Skin of body (tissue), 3 donors: ENCODE data around the gene POLL. TPM values are rescaled to one million over a fixed set of nuclear protein-coding genes. Genes with fewer than 3 reads are reported as not detected.

Source experiments
- DNase-seq: peaks from one replicate; lab custom pipeline; 2025; lab: John Stamatoyannopoulos, UW
- small RNA-seq: library from RNA; depleted of rRNA; stranded (forward); fragments of <200 nt; gene quantifications from one replicate; pipeline ENCODE3, GENCODE V24; 2014; ENCODE audit warnings: low replicate concordance
- total RNA-seq: library from RNA; depleted of rRNA; stranded (reverse); fragments of >200 nt; gene quantifications from one replicate; pipeline ENCODE4 v1.2.3, GENCODE V29; 2014

The POLL gene
- total RNA-seq, 1 donor from 2014 or later: 11.0 TPM

GRCh38 chr10:101560298-101561067 is 27.6 kb downstream of the POLL start:
- DNase-seq: no peak

- no peak for DNase-seq
Observed at GRCh38 chr10:101559596-101560297, 28.3 kb downstream of the POLL start.

DNA sequence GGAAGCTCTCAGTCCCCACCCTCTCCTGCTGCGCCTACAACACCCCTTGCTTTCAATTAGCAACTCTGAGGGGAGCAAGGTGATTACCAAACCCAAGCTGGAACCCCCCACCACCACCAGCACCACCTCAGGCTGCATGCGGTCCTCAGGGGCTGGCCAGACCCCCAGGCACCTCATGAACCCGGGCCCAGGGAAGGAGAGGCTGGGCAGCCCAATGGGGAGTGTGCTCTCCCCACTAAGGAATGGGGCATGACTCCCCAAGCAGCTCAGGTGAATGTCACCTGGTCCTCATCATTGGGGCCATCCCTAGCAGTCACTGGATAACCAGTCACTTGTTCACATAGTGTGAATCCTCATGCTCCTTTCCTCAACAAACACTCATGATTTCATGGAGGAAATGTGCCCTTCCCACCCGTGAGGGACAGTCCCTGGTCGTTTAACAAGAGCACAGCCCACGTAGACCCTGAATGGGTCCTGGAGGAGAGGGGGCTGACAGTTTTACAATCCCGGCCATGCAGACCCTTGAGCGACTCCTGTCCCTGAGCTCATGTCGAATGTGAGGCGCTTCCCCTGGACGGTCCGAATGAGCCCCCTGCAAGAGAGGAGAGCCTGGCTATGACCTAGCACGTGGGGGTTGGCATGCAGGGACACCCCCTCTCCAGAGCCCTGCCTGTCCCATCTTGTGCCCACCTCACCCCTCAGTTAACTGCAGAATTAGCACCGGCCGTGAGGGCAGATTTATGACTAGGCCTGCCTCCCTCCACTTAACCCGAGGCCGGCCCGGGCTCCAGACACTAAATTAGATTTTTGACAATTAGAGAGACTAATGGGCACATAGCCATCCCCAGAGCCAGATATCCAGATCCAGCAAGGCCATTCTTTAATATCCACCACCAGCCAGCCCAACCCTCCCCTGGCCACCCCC is 29.1 kb downstream of the POLL start:
- no peak for DNase-seq

DNA sequence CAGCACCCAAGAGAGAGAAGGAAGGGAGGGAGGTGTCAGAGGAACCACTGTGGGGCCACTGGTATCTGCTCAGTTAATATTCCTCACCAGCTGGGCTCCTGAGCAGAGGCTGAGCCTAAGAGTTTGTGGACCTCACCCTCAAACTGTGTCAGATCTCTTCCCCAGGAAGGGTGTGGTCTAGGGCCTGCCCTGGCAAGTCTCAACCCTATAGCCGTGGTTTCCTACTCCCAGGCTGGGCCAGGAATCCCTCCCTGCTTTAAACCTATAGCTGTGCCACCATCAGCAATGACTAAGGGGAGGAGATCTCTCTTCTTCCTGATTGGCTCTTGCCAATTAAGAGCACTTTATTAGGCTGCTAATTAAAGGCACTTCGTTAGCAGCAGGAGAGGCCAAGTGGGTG is 29.9 kb downstream of the POLL start:
- no peak for DNase-seq

DNA sequence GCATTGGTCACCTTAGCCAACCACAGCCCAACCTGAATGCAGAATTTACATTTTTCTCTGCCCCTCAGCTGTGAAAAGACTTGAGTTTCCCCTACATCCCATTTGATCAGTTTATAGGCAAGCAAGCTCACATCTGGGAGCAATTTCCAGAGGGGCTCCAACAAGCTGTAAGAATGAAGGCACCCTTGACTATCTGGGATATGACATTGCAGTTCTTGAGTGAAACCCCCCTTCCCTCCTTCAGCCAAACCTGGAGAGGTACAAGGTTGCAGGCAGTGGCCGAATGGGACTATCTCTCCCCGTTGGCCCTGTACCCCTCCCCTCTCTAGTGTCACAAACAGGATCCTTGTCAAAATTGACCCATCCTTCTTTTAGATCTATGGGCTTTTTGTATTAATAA is 30.5 kb downstream of the POLL start:
- no peak for DNase-seq

GRCh38 chr10:101552442-101552841 is 35.6 kb downstream of the POLL start:
- no peak for DNase-seq

GRCh38 chr10:101550965-101551364 is 37.1 kb downstream of the POLL start:
- DNase-seq: no peak

DNA sequence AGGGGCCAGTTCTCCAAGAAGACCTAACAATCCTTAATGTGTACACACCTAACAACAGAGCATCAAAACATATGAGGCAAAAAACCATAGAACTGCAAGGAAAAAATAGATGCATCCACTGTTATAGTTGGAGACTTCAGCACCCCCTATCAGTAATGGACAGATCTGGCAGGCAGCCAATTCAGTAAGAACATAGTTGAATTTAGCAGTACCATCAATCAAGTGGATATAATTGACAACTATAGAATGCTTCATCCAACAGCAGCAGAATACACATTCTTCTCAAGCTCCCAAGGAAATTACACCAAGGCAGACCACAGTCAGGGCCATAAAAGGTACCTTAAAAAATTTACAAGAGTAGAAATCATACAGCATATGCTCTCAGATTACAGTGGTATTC is 42.2 kb downstream of the POLL start:
- no peak for DNase-seq

DNA sequence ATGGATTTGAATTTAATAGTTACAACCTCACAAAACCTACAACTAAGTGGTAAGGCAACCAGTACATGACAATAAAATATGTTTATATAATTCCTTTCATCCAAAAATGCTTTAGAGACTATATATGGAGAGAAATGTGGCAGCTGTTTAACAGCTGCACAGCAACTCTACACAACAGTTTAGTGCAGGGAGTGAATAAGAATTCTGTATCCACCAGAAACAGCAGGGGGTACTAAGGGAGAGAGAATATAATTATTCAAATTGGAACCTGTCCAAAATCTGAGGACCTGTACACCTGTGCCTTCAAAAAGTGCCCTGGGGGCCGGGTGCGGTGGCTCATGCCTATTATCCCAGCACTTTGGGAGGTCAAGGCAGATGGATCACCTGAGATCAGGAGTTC is 49.6 kb downstream of the POLL start:
- DNase-seq: no peak

- DNase-seq: no peak
Observed at GRCh38 chr10:101536800-101537199, 51.3 kb downstream of the POLL start.

DNA sequence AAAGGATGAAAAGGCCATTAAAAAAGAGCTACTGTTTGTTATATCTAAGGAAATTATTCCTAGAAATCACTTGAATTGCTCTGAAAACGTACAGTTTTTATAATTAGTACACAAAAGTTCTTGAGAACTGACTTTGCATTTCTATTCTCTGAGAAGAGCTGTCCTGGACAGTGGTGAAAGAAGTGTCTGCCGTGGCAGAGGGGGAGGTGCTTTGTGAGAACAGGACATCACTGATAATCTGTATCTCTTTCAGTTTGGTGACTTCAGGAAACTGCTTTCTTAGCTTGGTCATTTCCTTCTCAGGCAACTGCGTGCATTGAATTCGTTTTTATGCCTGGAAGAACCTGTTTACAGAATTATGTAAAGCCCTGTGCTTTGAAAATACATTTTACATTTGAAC is 52.1 kb downstream of the POLL start:
- DNase-seq: no peak

DNA sequence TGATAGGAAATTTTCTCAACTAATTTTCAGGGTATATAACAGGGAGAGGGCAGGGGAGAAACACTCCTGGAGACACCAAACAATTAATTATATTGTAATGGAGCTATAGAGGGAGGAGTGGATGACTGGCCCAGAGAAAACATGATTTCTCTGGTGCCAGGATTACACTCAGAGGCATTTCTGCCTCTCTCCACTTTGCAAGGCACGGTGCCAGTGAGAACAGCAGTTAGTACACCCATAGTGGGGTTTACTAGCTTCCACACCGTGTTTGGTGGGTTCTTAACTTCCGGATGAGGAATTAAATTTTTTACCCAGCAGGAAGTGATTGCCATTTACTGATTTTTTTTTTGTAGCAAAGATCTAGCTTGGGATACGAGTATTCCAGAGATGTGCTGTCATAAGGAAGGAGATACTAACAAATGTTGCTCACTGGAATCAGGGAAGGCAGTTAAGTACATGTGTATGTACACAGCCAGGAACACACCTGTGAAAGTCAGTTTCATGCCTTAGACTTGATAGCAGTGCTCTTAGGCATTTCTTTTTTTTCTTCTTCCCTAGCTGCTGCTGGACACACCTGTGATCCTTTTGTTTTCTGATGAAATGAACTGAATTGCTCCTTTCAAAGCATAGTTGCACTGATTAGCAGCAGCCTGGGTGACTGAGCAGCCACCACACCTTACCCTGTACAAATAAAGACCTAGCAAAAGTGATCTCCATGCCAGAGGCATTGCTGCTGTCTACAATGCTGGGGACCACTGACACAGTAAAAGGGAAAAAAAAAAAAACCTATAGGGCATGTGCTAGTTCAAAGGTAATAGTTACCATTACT is 58.1 kb downstream of the POLL start:
- DNase-seq: no peak

- DNase-seq: no peak
Observed at GRCh38 chr10:101529207-101529606, 58.9 kb downstream of the POLL start.

Small RNA genes within 50 kb of the gene (small RNA-seq; reads per million reads assigned to genes)
- gene MIR3158-1: not detected
- not detected for gene RNU6-1165P

Other genes with a start within 250 kb of the POLL start
- gene BTRC, start 234.1 kb downstream of the POLL start, total RNA-seq: 12.1 TPM
- gene DPCD, start 64 bp upstream of the POLL start, total RNA-seq: 21.5 TPM
- 34.4 TPM for gene FBXW4, start 106.9 kb upstream of the POLL start, total RNA-seq
- gene FGF8, start 187.9 kb upstream of the POLL start, total RNA-seq: not detected
- 35.1 TPM for gene NPM3, start 195.2 kb upstream of the POLL start, total RNA-seq
- 217 TPM for gene OGA, start 230.2 kb upstream of the POLL start, total RNA-seq